ENCODE results near the gene OTUD4.

Gene OTUD4

DNA sequence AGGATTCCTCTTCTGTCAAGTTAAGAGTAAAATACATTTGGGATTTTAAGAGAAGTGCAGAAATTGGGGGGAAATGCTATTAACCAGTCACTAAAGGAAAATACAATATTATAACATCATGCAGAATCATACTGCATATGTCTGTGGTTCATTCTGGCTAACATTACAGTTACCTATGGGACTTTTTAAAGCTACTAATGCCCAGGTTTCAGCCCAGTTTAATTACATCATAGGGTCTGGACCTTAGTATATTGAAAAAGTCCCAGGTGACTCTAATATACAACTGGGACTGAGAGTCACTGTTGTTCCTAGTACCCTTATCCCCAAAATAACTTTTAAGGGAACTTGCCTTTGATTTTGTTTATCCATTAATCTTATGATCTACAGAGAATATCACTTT is 72.3 kb downstream of the OTUD4 start (continued):
- TF ChIP-seq, protein P1, sequence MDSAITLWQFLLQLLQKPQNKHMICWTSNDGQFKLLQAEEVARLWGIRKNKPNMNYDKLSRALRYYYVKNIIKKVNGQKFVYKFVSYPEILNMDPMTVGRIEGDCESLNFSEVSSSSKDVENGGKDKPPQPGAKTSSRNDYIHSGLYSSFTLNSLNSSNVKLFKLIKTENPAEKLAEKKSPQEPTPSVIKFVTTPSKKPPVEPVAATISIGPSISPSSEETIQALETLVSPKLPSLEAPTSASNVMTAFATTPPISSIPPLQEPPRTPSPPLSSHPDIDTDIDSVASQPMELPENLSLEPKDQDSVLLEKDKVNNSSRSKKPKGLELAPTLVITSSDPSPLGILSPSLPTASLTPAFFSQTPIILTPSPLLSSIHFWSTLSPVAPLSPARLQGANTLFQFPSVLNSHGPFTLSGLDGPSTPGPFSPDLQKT (IDR thresholded peaks at IDR 0.05; ENCODE audit: borderline replicate concordance, low read depth, low read length): no peak
- TF ChIP-seq ZNF658 (tag by site-specific recombination; IDR thresholded peaks at IDR 0.05) (no peak), GLIS2 (tag by site-specific recombination; IDR thresholded peaks at IDR 0.05) (no peak), ZNF624 (tag by site-specific recombination; IDR thresholded peaks at IDR 0.05) (no peak)

DNA sequence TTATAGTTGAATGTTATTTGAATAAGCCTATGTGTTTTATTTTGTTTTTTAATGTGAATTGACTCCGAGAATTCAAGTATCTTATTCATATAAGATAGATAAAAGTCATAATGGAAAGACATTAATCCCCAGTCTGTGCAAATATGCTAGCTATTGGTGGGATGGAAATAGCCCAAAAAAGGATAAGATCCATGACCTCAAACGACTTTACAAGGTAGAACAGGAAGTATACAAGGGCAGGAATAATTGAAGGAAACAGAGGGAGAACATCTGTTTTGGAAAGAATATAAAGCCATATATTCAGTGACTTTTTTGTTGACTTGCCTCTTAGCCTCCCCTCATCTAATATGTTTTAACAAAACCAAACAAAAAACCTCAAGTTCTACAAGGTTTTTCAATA is 73.3 kb downstream of the OTUD4 start:
- Histone ChIP-seq H3K4me3 (ENCODE audit: low read depth, low read length) (no peak overlapping the region), H3K4me1 (ENCODE audit: control insufficient read depth, insufficient read depth, low read length) (no peaks in the 10 kb centered on the region), H3K36me3 (ENCODE audit: control insufficient read depth in 2 of 2, insufficient read depth in 1 of 2, low read length in 2 of 2) (peaks cover 32 to 74% of the 10 kb centered on the region in 2 experiments), H3K9me3 (ENCODE audit: control insufficient read depth, insufficient read depth, low read depth, low read length) (no peaks in the 10 kb centered on the region), H3K27ac (ENCODE audit: extremely low read depth, low read depth, low read length) (no peak overlapping the region)
- CTCF ChIA-PET: no interaction called here
- POLR2A ChIA-PET: no interaction called here
- no peak for TF ChIP-seq ZNF600 (tag by site-specific recombination; IDR thresholded peaks at IDR 0.05)
- TF ChIP-seq ZNF394 (tag by site-specific recombination; IDR thresholded peaks at IDR 0.05; ENCODE audit: borderline replicate concordance): no peak
- TF ChIP-seq ZNF423 (tag by site-specific recombination; IDR thresholded peaks at IDR 0.05): no peak
- no peak for TF ChIP-seq ZIC2 (tag by site-specific recombination; IDR thresholded peaks at IDR 0.05)
- TF ChIP-seq, protein P2, sequence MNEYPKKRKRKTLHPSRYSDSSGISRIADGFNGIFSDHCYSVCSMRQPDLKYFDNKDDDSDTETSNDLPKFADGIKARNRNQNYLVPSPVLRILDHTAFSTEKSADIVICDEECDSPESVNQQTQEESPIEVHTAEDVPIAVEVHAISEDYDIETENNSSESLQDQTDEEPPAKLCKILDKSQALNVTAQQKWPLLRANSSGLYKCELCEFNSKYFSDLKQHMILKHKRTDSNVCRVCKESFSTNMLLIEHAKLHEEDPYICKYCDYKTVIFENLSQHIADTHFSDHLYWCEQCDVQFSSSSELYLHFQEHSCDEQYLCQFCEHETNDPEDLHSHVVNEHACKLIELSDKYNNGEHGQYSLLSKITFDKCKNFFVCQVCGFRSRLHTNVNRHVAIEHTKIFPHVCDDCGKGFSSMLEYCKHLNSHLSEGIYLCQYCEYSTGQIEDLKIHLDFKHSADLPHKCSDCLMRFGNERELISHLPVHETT (tag by site-specific recombination; IDR thresholded peaks at IDR 0.05): no peak
- TF ChIP-seq ZNF549 (tag by site-specific recombination; IDR thresholded peaks at IDR 0.05): no peak
- TF ChIP-seq, protein P3, sequence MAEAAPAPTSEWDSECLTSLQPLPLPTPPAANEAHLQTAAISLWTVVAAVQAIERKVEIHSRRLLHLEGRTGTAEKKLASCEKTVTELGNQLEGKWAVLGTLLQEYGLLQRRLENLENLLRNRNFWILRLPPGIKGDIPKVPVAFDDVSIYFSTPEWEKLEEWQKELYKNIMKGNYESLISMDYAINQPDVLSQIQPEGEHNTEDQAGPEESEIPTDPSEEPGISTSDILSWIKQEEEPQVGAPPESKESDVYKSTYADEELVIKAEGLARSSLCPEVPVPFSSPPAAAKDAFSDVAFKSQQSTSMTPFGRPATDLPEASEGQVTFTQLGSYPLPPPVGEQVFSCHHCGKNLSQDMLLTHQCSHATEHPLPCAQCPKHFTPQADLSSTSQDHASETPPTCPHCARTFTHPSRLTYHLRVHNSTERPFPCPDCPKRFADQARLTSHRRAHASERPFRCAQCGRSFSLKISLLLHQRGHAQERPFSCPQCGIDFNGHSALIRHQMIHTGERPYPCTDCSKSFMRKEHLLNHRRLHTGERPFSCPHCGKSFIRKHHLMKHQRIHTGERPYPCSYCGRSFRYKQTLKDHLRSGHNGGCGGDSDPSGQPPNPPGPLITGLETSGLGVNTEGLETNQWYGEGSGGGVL (tag by site-specific recombination; IDR thresholded peaks at IDR 0.05): no peak

DNA sequence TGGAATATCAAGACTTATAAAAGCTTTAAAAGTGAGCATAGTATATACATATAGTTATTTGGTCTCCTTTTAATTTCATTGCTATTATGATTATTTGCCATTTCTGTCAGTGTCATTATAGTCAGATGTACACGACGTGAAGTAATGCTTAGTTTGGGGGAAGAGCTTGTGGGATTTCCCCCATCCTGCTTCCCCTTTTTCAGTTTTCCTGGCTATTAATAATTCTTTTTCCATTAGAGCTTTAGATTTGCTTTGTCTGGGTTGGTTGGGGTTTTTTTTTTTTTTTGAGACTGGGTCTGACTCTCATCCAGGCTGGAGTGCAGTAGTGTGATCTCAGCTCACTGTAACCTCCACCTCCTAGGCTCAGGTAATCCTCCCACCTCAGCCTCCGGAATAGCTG is 76.9 kb downstream of the OTUD4 start:
- Histone ChIP-seq H3K36me3 (ENCODE audit: control insufficient read depth in 2 of 2, insufficient read depth in 1 of 2, low read length in 2 of 2) (peaks cover 6 to 38% of the 10 kb centered on the region in 2 experiments; a peak in 2 of 3 replicates), H3K27ac (ENCODE audit: extremely low read depth, low read depth, low read length) (no peak overlapping the region), H3K4me1 (ENCODE audit: control insufficient read depth, insufficient read depth, low read length) (no peaks in the 10 kb centered on the region), H3K4me3 (ENCODE audit: low read depth, low read length) (no peak overlapping the region), H3K9me3 (ENCODE audit: control insufficient read depth, insufficient read depth, low read depth, low read length) (no peaks in the 10 kb centered on the region)
- ChIA-PET POLR2A (no interaction called here), CTCF (interaction anchor here (0.6 kb wide), 2 partner anchors 21 to 1082 kb away, joined by 3 to 4 read pairs; no protein-coding TSS in a partner anchor)
- TF ChIP-seq ZNF571 (tag by site-specific recombination; IDR thresholded peaks at IDR 0.05) (no peak), BCL11B (tag by site-specific recombination; IDR thresholded peaks at IDR 0.05; ENCODE audit: low read depth) (no peak), KLF7 (tag by site-specific recombination; IDR thresholded peaks at IDR 0.05; ENCODE audit: borderline replicate concordance) (no peak), ZNF423 (tag by site-specific recombination; IDR thresholded peaks at IDR 0.05) (no peak), ZFP3 (tag by site-specific recombination; IDR thresholded peaks at IDR 0.05; ENCODE audit: low read depth) (no peak)
- TF ChIP-seq, protein P4, sequence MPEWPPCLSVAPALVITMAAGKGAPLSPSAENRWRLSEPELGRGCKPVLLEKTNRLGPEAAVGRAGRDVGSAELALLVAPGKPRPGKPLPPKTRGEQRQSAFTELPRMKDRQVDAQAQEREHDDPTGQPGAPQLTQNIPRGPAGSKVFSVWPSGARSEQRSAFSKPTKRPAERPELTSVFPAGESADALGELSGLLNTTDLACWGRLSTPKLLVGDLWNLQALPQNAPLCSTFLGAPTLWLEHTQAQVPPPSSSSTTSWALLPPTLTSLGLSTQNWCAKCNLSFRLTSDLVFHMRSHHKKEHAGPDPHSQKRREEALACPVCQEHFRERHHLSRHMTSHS (tag by site-specific recombination; IDR thresholded peaks at IDR 0.05): no peak
- TF ChIP-seq, protein P5, sequence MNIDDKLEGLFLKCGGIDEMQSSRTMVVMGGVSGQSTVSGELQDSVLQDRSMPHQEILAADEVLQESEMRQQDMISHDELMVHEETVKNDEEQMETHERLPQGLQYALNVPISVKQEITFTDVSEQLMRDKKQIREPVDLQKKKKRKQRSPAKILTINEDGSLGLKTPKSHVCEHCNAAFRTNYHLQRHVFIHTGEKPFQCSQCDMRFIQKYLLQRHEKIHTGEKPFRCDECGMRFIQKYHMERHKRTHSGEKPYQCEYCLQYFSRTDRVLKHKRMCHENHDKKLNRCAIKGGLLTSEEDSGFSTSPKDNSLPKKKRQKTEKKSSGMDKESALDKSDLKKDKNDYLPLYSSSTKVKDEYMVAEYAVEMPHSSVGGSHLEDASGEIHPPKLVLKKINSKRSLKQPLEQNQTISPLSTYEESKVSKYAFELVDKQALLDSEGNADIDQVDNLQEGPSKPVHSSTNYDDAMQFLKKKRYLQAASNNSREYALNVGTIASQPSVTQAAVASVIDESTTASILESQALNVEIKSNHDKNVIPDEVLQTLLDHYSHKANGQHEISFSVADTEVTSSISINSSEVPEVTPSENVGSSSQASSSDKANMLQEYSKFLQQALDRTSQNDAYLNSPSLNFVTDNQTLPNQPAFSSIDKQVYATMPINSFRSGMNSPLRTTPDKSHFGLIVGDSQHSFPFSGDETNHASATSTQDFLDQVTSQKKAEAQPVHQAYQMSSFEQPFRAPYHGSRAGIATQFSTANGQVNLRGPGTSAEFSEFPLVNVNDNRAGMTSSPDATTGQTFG (tag by site-specific recombination; IDR thresholded peaks at IDR 0.05; ENCODE audit: borderline replicate concordance): no peak
